Urinary bladder (tissue), 4 donors: ENCODE data around the gene SH3RF3. TPM values are rescaled to one million over a fixed set of nuclear protein-coding genes. Genes with fewer than 3 reads are reported as not detected.

Experiments used
- DNase-seq: peaks from one replicate; pipeline ENCODE4 v3.0.0-alpha.2; 2015; ENCODE audit errors: extremely low spot score
- H3K27ac ChIP-seq: one replicate; pipeline ENCODE4 v1.5.1; 2013; ENCODE audit warnings: low read depth, mild to moderate bottlenecking, moderate library complexity
- H3K36me3 ChIP-seq: one replicate; pipeline ENCODE4 v1.6.1; 2013; ENCODE audit warnings: mild to moderate bottlenecking, moderate library complexity; ENCODE audit not compliant: insufficient read depth
- H3K4me1 ChIP-seq: one replicate; pipeline ENCODE4 v1.6.1; 2013; ENCODE audit warnings: mild to moderate bottlenecking, moderate library complexity; ENCODE audit not compliant: insufficient read depth
- H3K4me3 ChIP-seq: one replicate; pipeline ENCODE4 v1.5.1; 2013; ENCODE audit warnings: low read depth, low read length
- WGBS: extraction: QIAGEN DNeasy Blood & Tissue Kit; methylation state at CpG from one replicate; pipeline ENCODE4 v1.1.7; 2013; 5-methylcytosine and 5-hydroxymethylcytosine counted together
- polyA plus RNA-seq: library from polyadenylated mRNA; stranded (reverse); fragments of 200-250 nt; gene quantifications from one replicate; pipeline ENCODE4 v1.2.3, GENCODE V29; 2013
- total RNA-seq: library from RNA; depleted of rRNA; stranded (reverse); fragments of >200 nt; gene quantifications from one replicate; pipeline ENCODE4 v1.2.3, GENCODE V29; 2014
- donor health status: healthy with polysubstance abuse.
- donor health status: healthy.

The SH3RF3 gene
- total and polyA plus RNA-seq, 2 donors = 3.6 to 12.6 TPM

DNA sequence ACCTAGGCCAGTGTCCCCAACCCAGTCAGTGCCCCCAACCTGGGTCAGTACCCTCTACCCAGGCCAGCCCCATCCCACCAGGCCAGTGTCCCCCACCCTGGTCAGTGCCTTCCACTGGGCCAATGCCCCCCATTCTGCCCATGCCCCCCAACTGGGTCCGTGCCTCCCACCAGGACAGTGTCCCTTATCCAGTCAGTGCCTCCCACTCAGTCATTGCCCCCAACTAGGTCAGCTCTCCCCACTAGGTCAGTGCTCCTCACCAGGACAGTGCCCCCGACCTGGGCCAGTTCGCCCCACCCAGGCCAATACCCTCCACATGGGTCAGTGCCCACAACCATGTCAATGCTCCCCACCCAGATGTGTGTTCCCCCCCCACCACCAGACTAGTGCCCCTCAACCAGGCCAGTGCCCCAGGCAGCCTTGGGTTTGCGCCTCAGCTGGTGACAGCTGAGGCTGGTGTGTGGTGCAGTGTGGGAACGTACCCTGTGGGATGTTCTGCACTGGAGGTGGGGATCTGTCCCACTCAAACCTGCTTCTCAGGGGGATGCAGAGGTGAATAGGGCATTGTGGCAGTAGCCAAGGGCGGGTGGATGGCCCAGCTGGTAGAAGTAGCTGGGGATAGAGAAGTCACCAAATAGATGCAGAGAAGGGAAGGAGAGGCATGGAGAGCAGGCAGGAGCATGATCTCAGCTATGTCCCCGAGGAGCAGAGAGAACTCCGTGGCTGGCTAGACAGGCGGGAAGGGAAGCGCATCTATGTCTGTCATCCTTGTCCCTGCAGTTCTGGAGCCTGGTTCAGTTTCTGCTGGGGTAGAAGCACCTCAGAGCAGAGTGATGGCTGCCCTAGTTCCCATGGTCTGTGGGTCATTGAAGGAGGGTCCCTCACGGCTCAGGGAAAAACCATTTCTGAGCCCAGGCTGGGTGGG is 168.8 kb downstream of the SH3RF3 start:
- 94% methylated on average over 11 of the region's 11 CpGs for WGBS
- no peak for DNase-seq
- no peaks in the 10 kb centered on the region for H3K4me1 ChIP-seq
- no peak overlapping the region for H3K4me3 ChIP-seq
- no peak overlapping the region for H3K27ac ChIP-seq
- H3K36me3 ChIP-seq = no peaks in the 10 kb centered on the region

DNA sequence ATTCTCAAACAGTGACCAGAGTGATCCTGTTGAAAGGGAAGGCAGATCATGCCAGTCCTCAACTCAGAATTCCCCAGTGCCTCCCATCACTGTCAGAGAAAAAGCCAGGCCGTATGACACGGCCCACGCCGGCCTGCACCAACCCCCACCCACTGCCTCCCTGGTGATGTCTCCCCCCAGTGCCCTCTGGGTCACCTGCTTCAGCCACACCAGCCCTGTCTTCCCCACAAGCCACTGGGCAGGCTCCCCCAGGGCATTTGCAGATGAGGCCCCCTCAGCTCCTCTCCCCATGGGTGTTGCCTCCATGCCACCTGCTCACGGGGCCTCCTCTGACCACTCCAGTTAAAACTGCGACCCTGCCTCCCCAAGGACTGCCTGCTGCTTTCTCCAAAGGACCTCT is 169.8 kb downstream of the SH3RF3 start:
- 95% methylated on average over 6 of the region's 6 CpGs for WGBS
- H3K4me1 ChIP-seq = no peaks in the 10 kb centered on the region
- no peaks in the 10 kb centered on the region for H3K36me3 ChIP-seq
- no peak overlapping the region for H3K27ac ChIP-seq
- DNase-seq = no peak
- no peak overlapping the region for H3K4me3 ChIP-seq

- H3K36me3 ChIP-seq = no peaks in the 10 kb centered on the region
- 56% methylated on average over 5 of the region's 5 CpGs for WGBS
- no peak overlapping the region for H3K4me3 ChIP-seq
- DNase-seq = no peak
- no peak overlapping the region for H3K27ac ChIP-seq
- no peaks in the 10 kb centered on the region for H3K4me1 ChIP-seq
Measured at GRCh38 chr2:109299536-109299935, 170.5 kb downstream of the SH3RF3 start.

DNA sequence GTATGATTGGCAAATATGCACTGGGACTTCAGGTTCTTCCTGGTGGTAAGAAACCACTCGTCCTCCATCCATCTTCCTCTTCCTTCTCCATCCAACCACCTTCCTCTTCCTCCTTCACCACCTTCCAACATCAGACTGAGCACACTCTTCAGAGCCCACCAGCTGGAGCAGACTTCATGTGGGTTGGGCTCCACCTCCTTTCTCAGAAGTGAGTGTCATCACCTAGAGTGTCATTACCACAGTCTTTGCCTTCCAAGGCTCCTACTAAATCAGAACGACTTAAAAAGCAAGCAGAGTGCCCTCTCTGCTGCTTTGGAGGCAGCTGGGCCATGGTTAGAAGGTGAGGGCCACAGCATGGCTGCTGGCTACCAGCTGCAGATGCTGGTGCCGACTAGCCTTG is 171.6 kb downstream of the SH3RF3 start:
- Histone ChIP-seq H3K27ac (no peak overlapping the region), H3K36me3 (no peaks in the 10 kb centered on the region), H3K4me3 (no peak overlapping the region), H3K4me1 (no peaks in the 10 kb centered on the region)
- DNase-seq = no peak
- WGBS = 77% methylated on average over 3 of the region's 3 CpGs

DNA sequence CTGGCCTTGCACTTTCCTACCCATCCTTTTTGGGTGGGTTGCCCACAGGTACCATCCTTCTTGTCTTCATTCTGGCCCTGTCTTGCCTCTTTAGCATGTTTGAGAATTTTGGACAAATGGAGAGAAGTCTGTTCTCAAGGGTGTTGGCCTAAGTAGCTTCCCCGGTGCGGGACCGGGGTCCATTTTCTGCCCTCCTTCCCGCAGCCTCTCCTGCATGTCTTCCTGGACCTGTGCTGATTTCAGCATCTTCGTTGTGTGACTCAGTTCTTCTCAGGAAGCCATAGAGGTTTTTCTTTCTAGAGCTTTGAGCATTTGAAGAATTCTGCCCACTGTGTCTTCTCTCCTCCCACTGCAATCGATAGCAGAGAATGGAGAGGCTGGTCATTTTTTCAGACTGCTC is 172.7 kb downstream of the SH3RF3 start:
- no peak overlapping the region for H3K4me3 ChIP-seq
- no peaks in the 10 kb centered on the region for H3K4me1 ChIP-seq
- H3K27ac ChIP-seq = no peak overlapping the region
- no peak for DNase-seq
- 95% methylated on average over 6 of the region's 6 CpGs for WGBS
- H3K36me3 ChIP-seq = no peaks in the 10 kb centered on the region

DNA sequence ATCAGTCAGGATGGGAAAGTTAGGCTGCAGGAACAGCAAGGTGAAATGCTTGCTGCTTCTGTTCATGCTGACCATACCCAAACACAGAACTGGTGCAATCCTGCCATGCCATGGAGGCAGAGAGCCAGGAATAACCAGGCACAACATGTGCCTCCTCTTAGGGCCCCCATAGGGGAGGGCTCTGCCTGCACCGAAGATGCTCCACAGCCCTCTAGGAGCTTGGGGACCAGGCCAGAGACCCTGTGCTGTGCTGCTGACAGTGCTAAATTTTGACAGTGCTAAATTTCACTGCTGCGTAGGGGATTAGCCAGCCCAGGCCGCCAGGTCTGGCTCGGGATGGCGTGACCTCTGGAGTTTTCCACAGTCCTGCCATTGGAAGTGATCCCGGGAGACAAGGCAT is 173.3 kb downstream of the SH3RF3 start:
- 95% methylated on average over 6 of the region's 6 CpGs for WGBS
- Histone ChIP-seq H3K4me3 (no peak overlapping the region), H3K27ac (no peak overlapping the region), H3K4me1 (no peaks in the 10 kb centered on the region), H3K36me3 (no peaks in the 10 kb centered on the region)
- DNase-seq = no peak

DNA sequence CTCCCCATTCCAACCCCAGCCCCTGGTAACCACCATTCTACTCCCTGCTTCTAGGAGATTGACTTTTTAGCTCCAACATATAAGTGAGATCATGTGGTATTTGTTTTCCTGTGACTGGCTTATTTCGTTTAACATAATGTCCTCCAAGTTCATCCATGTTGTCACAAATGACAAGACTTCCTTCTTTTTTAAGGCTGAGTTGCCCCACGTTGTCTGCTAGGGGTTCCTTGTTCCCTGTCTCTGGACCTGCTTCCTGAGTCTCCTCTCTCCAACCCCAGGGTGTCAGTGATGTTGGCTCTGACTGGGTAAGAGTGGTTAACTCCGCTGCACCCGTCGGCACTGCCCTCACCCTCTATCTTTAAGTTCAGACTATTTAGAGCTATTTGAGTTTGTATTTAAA is 175.2 kb downstream of the SH3RF3 start:
- 74% methylated on average over 5 of the region's 5 CpGs for WGBS
- H3K27ac ChIP-seq = no peak overlapping the region
- H3K4me1 ChIP-seq = no peaks in the 10 kb centered on the region
- no peaks in the 10 kb centered on the region for H3K36me3 ChIP-seq
- H3K4me3 ChIP-seq = no peak overlapping the region
- DNase-seq = no peak

GRCh38 chr2:109304731-109305470 is 175.9 kb downstream of the SH3RF3 start:
- 86% methylated on average over 13 of the region's 13 CpGs for WGBS
- no peak overlapping the region for H3K27ac ChIP-seq
- H3K4me1 ChIP-seq = no peaks in the 10 kb centered on the region
- DNase-seq = no peak
- H3K36me3 ChIP-seq = no peaks in the 10 kb centered on the region
- no peak overlapping the region for H3K4me3 ChIP-seq

- Histone ChIP-seq H3K27ac (no peak overlapping the region), H3K4me1 (no peaks in the 10 kb centered on the region), H3K4me3 (no peak overlapping the region), H3K36me3 (no peaks in the 10 kb centered on the region)
- no peak for DNase-seq
- WGBS = 84% methylated on average over 15 of the region's 15 CpGs
Measured at GRCh38 chr2:109305490-109306167, 176.6 kb downstream of the SH3RF3 start.

DNA sequence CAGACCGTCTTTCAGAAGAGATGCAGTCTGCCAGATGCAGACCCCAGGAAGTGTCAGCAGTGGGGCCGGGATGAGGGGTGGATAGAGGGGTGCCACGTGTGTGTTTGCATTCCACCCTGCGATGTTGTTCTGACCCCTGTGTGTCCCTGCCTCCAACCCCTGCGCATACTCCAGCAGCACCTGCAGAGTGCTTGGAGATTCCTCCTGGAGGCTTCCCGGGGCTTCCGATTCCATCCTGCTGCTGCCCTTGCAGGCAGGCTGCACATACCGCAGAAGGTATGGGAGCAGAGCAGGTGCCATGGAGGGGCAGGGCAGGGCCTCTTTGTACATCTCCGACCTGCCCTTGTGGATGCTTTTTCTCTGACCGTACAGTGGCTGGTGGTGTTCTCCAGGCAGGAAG is 177.2 kb downstream of the SH3RF3 start:
- Histone ChIP-seq H3K36me3 (no peaks in the 10 kb centered on the region), H3K27ac (no peak overlapping the region), H3K4me3 (no peak overlapping the region), H3K4me1 (no peaks in the 10 kb centered on the region)
- WGBS = 69% methylated on average over 10 of the region's 10 CpGs
- DNase-seq = no peak

DNA sequence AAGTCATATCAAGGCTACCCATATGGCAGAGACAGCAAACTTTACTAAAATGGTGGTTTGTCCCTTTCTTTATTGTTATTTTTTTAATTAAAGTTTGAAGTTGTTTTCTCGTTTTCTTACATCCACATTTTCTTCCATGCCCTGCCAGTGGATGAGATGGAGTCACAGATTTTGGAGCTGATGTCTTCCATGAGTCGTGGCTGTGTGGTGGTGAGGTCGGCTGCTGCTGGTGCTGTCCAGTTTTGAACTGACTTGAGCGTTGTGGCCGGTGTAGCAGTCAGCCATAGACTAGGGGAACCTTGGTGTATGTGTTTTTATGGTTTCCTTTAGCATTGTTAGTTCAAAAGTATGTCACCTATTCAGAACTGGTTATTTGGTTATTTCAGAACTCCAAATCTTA is 182.8 kb downstream of the SH3RF3 start:
- Histone ChIP-seq H3K4me3 (no peak overlapping the region), H3K36me3 (no peaks in the 10 kb centered on the region), H3K4me1 (peaks cover 3% of the 10 kb centered on the region), H3K27ac (no peak overlapping the region)
- no peak for DNase-seq
- WGBS = 94% methylated on average over 5 of the region's 5 CpGs

- Histone ChIP-seq H3K4me1 (peaks cover 3% of the 10 kb centered on the region), H3K4me3 (no peak overlapping the region), H3K27ac (no peak overlapping the region), H3K36me3 (no peaks in the 10 kb centered on the region)
- no peak for DNase-seq
- 89% methylated on average over 5 of the region's 5 CpGs for WGBS
Measured at GRCh38 chr2:109312902-109313301, 183.9 kb downstream of the SH3RF3 start.

GRCh38 chr2:109313343-109313742 is 184.3 kb downstream of the SH3RF3 start:
- no peak overlapping the region for H3K27ac ChIP-seq
- no peak overlapping the region for H3K4me3 ChIP-seq
- H3K36me3 ChIP-seq = no peaks in the 10 kb centered on the region
- 95% methylated on average over 4 of the region's 4 CpGs for WGBS
- peaks cover 3% of the 10 kb centered on the region for H3K4me1 ChIP-seq
- DNase-seq = no peak
